Tibial nerve (tissue), 4 donors: Measurements from ENCODE around the gene CHST10.

ENCODE experiments used
- EP300 ChIP-seq, 2 donors: sonication (generic); formaldehyde crosslinking; IDR thresholded peaks; one replicate each; pipeline ENCODE4 v1.6.1; 2017; ENCODE audit warnings: antibody characterized with exemption in 2 of 2, mild to moderate bottlenecking in 1 of 2
- POLR2A ChIP-seq, 2 donors: fragments of 450-650 bp; IDR thresholded peaks; one replicate each; pipeline ENCODE4 v1.6.1; 2017; ENCODE audit warnings: antibody characterized with exemption in 2 of 2, mild to moderate bottlenecking in 2 of 2, moderate library complexity in 2 of 2
- TF ChIP-seq, protein P1 (sequence below), 5 experiments: fragments of 200-600 bp in 3 of 5; fragments of 450-650 bp in 2 of 5; sonication (generic) in 3 of 5; IDR thresholded peaks; one replicate each; pipeline ENCODE4 v1.5.1; 2016 to 2019; ENCODE audit warnings: antibody characterized with exemption in 5 of 5, mild to moderate bottlenecking in 3 of 5, moderate library complexity in 2 of 5

DNA sequence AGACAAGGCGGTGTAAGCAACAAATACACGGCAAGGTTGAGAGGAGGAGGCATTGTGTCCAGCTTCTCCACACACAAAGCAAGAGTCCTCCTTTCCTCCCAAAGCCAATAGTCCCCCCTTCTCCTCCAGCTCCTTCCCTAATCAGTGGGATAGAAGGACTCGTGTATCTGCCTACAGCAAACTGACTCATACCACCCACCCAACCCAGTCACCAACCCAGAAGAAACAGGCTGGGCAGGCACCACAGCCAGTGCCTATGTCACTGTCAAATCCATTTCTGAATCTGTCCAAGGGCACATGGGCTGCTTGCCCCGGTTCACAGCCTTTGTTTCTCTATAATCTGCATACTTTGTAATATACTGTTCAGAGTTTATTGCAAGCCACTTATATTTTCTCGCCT lies 33.6 kb upstream of the CHST10 start:
- TF ChIP-seq, protein P1, sequence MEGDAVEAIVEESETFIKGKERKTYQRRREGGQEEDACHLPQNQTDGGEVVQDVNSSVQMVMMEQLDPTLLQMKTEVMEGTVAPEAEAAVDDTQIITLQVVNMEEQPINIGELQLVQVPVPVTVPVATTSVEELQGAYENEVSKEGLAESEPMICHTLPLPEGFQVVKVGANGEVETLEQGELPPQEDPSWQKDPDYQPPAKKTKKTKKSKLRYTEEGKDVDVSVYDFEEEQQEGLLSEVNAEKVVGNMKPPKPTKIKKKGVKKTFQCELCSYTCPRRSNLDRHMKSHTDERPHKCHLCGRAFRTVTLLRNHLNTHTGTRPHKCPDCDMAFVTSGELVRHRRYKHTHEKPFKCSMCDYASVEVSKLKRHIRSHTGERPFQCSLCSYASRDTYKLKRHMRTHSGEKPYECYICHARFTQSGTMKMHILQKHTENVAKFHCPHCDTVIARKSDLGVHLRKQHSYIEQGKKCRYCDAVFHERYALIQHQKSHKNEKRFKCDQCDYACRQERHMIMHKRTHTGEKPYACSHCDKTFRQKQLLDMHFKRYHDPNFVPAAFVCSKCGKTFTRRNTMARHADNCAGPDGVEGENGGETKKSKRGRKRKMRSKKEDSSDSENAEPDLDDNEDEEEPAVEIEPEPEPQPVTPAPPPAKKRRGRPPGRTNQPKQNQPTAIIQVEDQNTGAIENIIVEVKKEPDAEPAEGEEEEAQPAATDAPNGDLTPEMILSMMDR (IDR thresholded peaks at IDR 0.05), result no peak
- TF ChIP-seq EP300 (IDR thresholded peaks at IDR 0.05) (no peak), POLR2A (IDR thresholded peaks at IDR 0.05) (no peak)
